HUDEP-2 (cell line): ENCODE measurements around the gene PTPRM.

ENCODE experiments used
- DNase-seq, 76 experiments: peaks; one replicate each; lab custom pipeline; 2025; ENCODE audit not compliant: unreplicated experiment in 76 of 76; lab: John Stamatoyannopoulos, UW

The PTPRM gene

DNA sequence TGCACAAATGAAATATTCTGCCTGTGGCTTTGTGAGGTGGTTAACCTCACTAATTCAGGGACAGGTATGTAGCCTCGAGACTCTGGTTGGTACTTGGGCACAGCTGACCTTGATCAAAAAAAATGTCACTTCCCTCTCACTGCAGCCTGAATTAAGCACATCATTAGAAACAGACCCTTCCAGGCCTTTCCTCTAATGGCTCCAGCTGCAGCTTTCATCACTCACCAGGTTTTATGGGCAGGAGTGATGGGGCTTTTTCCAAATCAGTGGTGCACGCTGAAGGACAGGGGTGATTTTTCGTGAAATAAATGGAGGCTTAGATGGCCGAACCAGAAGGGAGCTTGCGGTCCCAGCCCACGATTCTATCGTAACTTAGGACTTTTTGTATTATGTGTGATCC lies 829.1 kb downstream of the PTPRM start:
- DNase-seq: no peak

DNA sequence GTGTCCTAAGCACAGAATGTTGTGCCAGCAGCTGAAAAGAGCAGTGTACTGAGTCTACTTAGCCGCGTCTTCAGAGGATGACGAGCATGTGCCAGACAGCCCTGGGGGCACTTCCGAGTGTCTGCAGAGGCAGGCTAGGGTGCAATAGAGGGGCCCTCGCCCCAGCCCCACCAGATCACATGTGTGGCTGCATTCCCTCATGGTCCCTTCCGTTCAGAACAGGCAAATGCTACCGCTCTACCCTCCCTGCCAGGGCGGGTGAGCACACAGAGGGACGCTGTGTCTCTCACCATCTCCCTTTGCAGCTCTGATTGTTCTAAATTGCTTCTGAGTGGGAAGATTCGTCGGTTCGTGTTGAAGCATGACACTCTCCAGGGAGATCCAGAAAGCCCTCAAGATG lies 829.9 kb downstream of the PTPRM start:
- no peak for DNase-seq

DNA sequence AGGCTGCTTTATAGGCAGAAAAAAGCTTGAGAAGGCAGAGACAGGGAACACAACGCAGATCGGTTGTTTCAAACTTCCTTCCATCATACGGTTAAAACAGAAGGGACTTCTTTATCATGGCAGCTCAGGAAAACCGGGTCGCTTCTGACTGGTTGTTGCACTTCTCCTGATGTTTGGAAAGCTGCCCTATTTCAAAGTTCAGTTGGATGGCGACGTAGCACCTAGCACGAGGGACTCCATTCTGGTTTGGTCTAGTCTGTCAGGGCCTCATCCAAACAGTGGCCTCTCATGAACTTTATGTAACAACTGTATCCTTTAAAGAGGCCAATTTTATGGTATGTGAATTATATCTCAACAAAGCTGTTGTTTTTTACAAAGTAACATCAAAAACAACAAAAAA lies 832.0 kb downstream of the PTPRM start:
- no peak for DNase-seq

DNA sequence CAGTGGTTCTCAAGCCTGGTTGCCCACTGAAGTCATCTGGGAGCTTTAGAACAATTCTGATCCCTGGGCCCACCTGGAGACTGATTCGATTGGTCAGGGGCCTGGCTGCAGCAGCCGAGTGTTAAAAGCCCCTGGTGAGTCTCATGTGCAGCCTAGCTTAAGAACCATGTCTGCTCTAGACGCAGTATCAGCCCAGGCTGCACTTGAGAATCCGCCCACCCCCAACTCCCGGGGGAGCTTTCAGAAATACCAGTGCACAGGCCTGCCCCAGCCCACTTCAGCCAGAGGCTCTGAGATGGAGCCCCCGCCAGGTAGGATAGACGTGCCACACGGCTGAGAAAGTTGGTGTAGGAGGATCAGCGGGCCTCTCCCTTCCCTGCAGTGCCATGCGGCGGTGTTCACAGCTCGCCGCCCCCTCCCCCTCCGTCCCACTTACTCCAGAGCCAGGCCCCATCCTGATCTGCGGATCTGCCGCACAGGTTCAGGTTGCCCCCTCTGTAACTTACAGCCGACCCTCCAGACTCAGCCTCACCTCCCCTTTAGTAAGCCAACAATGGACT lies 833.2 kb downstream of the PTPRM start:
- no peak for DNase-seq

DNA sequence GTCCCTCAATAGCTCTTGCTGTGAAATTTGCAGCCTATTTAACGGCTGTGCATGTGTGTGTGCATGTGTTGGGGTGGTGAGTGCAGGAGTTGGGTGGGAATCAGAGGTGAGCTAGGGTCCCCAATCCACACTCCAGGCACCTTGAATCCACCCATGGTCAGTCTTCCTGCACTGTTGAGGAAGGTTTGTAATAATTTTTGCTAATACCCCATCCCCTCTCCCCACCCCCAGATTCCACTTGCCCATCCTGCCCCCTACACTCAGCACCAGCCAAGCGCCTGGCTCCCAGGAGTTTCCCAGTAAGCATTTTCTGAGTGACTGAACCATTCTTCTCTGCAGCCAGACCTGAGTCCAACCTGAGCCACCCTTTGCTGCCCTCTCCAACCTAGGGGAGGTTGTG lies 833.7 kb downstream of the PTPRM start:
- DNase-seq: no peak

DNA sequence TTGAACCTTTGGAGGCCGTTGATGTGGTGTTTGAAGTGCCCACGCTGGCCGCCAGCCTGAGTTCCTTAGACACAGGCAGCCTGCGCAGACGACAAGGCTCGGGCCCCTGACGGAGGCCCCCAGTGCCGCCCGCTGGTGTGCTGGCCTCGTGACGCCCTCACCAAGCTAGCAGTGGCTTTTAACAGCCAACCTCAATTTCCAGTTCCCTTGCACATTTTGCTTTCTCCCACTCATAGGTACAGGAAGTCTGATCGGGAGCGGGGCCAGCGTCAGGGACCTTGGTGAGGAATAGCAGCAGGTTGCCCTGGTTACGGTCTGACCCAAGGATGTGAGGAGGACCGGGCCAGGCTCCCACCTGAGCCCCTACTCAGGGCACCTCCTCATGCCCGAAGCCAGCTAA lies 834.5 kb downstream of the PTPRM start:
- no peak for DNase-seq

DNA sequence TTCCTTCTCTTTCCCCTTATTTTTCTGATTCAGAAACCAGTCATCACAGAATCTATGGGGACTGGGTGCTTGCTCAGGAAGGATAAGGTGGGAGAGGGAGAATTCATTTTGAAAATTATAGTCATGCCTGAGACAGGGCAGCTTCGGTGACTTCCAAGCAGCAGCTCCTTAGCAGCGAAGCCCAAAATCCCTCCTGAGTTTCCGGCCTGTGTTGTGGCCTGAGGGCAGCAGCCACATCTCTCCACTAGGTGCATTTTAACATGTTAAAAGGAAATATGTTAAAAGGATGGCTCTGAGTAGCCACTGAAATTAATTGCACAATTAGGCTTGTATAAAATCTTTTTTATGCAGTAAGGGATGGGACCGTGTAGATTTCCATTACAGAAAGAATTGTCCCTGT lies 835.1 kb downstream of the PTPRM start:
- DNase-seq: no peak

DNA sequence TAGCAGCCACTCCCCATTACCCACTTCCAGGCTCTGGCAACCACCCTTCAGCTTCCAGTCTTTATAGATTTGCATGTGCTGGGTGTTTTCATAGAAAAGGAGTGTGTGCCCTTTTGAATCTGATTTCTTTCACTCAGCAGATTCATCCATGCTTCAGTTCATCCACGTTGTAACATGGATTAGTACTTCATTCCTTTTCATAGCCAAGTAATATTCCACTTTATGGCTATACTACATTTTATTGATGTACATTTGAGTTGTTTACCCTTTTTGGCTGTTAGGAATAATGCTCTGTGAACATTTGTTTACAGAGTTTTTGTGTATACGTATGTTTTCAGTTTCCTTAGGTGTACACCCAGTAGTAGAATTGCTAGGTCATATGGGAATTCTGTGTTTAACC lies 836.6 kb downstream of the PTPRM start:
- no peak for DNase-seq

DNA sequence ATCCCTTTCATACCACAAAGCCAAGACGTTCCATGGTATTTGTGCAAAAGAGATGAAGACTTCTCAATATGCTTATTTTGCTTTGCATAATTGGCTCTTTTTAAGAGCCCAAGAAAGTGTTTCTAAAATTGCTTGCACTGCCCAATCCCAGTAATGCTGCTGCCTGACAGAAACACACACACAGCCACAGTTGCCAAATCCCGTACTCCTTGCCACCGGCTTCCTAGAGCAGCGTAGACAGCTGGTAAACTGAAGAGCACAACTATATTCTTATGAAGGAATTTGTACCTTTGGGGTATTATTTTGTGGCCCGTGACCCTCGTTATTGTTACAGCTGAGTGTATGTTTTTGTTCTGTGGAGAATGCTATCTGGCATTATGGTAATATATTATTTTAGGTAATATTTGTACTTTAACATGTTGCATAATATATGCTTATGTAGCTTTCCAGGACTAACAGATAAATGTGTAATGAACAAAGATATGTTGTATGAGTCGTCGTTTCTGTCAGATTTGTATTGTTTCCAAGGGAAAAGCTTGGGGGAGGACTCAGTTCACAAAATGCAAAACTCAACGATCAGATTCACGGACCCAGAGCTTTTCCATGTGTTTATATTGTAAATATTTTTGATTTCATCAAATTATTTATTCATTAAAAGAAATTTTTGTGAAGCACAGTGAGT lies 839.2 kb downstream of the PTPRM start:
- DNase-seq: no peak

DNA sequence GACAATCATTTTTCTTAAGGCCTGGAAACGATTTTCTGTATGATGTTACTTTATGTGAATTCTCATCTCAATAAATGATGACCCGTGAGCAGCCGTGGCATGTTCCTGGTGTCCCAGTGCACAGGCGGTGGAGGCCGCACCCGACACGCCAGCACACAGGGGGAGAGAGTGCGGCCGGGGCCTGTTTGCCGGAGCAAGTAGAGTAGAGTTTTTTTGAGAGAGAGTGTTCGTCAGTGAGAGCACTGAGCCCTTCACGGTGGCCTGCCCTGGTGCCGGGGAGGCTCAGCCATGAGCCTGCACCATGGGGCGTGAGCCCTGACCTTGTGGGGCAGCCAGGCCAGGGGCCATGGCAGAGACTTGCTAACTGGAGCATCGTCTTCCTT lies 839.7 kb downstream of the PTPRM start:
- DNase-seq: no peak

DNA sequence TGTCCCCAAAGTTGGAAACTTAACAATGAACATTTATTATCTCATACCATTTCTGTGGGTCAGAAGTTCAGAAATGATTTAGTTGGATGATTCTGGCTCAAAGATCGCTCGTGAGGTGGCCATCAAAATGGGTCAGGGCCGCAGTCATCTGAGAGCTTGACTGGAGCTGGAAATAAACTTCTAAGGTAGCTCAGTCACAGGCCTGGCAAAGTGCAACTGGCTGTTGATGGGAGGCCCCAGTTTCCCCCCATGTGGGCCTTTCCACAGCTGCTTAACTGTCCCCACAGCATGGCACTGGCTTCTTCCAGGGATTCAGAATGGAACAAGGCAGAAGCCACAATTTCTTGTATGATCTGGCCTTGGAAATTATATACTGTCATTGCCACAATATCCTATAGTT lies 842.0 kb downstream of the PTPRM start:
- DNase-seq: no peak

DNA sequence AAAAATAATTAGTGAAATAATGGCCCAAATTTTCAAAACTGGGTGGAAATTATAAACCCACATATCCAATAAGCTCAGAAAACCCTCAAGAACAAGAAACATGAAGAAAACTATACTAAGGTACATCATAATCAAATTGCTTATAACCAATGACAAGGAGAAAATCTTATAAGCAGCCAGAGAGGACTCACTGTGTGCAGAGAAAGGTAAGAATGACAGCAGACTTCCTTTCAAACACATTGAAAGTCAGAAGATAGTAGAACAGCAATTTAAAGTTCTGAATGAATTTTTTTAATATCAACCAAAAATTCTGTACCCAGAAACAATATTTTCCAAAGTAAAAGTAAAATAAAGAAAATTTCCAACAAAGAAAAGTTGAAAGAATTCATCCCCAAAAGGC lies 844.4 kb downstream of the PTPRM start:
- no peak for DNase-seq

DNA sequence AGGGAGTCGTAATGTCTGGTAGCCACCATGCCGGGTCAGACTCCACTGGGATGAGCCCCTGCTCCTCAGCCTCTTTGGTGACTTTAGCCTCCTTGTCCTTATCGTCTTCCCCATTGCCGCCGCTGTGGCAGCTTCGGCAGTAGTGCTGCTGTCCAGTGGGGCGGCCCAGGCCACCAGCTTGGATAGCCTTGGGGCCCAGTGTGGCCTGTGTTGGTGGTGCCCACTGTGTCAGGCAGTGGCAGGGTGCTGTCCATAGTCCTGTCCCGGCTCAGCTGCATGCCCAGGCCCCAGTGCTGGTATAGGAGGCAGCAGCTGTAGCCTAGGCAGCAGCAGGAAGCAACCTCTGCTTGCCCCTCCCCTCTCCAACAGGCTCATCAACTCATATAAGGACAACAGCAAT lies 845.0 kb downstream of the PTPRM start:
- no peak for DNase-seq

DNA sequence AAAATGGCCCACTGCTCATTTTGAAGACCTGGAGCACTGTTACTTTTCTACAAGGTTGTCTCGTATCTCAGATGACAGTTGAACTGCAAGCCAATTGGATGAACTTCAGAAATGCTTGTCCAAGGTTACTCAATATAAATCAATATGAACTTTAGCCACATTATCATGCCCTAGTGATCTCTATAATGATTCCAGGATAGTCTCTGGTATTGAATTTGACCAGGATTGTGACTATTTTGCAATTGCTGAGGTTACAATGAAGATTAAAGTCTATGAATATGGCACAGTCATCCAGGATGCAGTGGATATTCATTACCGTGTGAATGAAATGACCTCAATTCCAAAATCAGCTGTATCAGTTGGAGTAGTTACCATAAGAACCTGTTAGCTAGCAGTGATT lies 846.1 kb downstream of the PTPRM start:
- no peak for DNase-seq

DNA sequence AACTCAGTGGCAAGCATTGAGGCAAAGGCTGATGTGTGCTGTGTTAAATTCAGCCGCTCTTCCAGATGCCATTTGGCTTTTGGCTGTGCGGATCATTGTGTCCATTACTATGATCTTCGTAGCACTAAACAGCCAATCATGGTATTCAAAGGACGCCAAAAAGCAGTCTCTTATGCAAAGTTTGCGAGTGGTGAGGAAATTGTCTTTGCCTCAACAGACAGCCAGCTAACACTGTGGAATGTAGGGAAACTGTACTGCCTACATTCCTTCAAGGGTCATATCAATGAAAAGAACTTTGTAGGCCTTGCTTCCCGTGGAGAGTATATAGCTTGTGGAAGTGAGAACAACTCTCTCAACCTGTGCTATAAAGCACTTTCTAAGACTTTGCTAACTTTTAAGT lies 846.6 kb downstream of the PTPRM start:
- no peak for DNase-seq

DNA sequence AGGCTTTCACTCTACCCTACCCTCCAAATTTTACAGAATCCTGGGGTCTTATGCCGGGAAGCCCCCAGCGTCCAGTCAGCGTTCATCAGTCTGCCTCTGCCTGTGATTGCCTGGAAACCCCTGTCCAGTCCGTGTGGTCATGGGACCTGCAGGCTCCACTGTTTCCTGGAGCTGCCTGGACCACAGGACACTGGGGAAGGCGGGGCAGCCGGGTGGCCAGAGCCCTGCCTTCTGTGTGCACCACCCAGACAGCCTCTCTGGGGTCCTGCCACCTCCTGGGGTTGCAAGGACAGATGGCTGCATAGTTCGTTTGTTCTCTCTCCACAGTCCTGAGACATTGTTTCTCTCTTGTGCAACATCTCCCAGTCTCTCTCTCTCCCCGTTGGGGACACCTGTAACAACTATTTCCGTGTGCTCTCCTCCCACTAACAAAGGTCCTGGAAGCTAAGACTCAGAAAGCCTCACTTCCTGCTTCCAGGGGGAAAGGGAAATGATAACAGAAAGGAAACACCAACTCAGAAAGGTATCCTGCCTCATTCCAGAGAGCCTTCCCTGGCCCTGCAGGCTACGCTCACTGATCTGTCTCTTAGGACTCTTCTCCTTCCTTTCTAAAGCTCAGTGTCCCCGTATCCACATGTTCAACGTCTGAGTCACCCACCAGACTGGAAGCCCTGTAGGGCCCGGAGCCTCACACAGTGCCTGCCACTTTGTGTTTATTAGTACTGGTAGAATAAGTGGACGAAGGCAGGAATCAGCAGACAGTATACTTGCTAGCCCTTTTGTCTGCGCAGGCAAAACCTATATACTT lies 849.3 kb downstream of the PTPRM start:
- no peak for DNase-seq

DNA sequence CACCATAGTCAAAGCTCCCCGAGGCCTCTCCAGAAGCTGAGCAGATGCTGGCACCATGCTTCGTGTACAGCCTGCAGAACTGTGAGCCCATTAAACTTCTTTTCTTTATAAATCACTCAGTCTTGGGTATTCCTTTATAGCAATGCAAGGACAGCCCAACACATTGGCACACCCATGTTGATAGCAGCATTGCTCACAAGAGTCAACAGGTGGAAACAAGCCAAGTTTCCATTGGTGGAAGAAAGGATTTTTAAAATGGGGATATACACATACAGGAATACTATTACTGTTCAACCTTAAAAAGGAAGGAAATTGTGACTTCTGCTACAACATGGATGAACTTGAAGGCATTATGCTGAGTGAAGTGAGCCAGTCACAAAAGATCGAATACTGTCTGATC lies 855.3 kb downstream of the PTPRM start:
- DNase-seq: no peak

DNA sequence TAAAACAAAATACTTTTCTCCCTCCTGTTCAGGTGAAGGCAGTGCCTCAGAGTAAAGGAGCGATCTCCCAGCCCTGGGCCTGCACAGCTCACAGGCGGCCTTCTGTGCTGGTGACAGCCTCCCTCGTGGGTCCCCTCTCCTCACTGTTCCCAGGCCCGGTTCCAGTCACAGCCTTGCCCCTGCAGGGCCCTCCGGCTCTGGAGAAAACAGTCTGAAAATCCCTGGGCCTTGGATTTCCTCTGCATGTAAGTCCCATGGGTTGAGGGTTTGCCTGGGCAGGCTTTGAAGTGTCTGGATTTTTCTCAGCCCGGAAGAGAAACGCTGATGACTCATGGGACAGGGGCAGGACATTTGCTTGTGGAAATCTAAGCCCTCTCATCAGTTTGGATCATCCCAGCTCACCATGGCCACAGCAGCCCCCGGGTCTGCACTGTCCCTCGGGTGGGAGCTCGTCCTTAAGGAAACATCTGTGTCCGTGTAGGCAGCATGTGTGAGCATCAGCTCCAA lies 856.0 kb downstream of the PTPRM start:
- no peak for DNase-seq

DNA sequence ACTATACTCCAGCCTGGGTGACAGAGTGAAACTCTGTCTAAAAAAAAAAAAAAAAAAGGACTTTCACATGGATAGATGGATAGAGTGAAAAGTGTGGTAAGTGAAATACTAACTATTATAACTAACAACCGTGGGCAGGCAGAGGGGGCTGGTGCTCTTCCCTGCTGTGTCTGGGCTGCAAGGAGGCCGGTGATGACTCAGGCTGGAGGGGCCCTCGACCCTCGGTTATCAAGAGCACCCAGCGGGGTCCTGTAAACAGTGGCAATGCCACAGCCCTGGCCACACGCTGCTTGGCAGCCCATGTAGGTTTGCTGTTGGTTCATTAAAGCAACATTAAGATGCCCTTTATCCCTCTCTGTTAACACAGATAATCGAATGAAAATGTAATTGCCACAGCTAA lies 857.4 kb downstream of the PTPRM start:
- no peak for DNase-seq

DNA sequence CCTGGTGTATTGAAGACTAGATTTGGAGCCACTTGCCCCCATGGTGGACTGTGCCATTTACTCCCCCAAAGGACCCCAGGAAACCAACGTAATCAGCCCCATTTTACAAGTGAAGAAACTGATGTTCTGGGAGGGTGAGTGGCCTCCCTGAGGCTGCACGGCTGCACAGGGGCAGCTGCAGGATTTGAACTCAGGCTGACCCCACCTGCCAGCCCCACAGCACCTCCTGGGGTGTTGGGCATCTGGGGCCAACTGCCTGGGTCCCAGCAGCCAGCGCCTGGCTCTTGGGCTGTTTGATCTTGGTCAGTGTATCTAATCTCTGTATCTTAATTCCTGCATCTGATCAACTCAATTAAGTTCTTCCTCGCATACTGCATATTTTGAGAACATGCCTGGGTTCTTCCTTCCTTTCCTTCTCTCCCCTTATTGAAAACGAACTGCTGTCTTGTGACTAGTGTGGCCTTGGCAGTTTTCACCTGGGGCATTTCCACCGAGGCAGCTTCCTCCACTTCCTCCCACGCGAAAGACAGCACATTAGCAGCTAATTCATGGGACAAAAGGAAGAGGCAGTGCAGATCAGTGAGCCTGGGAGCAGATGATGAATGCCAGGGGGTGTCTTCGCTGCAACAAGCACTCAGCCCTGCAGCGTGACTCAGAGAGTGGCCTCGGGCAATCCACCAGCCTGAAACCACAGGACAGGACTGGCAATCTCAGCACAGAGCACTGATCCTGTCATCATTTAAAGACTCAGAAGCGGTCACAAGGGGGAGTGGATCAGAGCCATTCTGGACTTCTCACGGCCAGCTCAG lies 858.0 kb downstream of the PTPRM start:
- DNase-seq: no peak

DNA sequence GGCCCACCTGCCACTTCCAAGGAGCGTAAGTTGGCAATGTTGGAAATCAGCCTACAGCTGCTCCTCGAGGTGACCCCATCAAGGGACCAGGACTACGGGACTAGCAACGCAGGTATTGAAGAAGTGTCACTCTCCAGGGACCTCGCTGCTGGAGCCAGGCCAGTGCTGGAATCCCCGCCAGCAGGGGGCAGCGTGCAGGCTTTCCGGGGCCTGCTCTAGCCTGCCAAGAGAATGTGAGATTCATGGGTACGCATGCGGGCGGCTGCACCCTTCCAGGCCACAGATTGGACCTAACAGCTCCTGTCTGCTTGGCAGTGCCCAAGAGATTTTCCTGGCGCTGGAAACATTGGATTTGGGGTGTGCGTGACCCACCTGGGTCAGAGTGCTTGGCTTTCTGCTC lies 859.3 kb downstream of the PTPRM start:
- peak in 9 of 76 experiments; percentile 0 to 26 (median 4) for DNase-seq
